Measurements from ENCODE around the gene MSRB1. TPM values are rescaled to one million over a fixed set of nuclear protein-coding genes. Genes with fewer than 3 reads are reported as not detected.

Gene MSRB1
- total and polyA plus RNA-seq, 2 of the 13 experiments (the other 11 are each of a cell fraction or from before 2014, with no cell fraction given) = 32.1 to 75.4 TPM

- TF ChIP-seq HMGXB4 (CRISPR knock-in tag; IDR thresholded peaks at IDR 0.05; ENCODE audit: borderline replicate concordance in 1 of 2, low read depth in 1 of 2) (peak; percentile 51 to 75; a peak in 3 of 4 replicates), KLF13 (CRISPR knock-in tag; IDR thresholded peaks at IDR 0.05) (no peak), HNRNPK (IDR thresholded peaks at IDR 0.05; ENCODE audit: low read depth, low read length, poor library complexity, severe bottlenecking) (no peak), SNAPC4 (CRISPR knock-in tag; IDR thresholded peaks at IDR 0.05) (peak; percentile 33; the same call in 1 of the 2 replicates), ZFP36 (IDR thresholded peaks at IDR 0.05; ENCODE audit: borderline replicate concordance, low read depth, low read length, partially characterized antibody) (no peak), ZNF24 (IDR thresholded peaks at IDR 0.05) (no peak), ZBTB43 (CRISPR knock-in tag; conservative IDR thresholded peaks at IDR 0.05) (peak; percentile 70; the same call in 1 of the 2 replicates), ARNTL (CRISPR knock-in tag; IDR thresholded peaks at IDR 0.05) (peak; percentile 82), KDM5A (IDR thresholded peaks at IDR 0.05; ENCODE audit: borderline replicate concordance, low read length) (peak; percentile 76), ZNF333 (CRISPR knock-in tag; IDR thresholded peaks at IDR 0.05; ENCODE audit: borderline replicate concordance) (no peak), SKI (IDR thresholded peaks at IDR 0.05; ENCODE audit: partially characterized antibody) (peak; percentile 72), TBP (CRISPR knock-in tag; IDR thresholded peaks at IDR 0.05) (no peak; the same call in 1 of the 2 replicates), REL (CRISPR knock-in tag; conservative IDR thresholded peaks at IDR 0.05) (no peak), ZNF335 (CRISPR knock-in tag; IDR thresholded peaks at IDR 0.05) (peak; percentile 82; the same call in 1 of the 2 replicates), CREB3 (CRISPR knock-in tag; IDR thresholded peaks at IDR 0.05) (no peak), ZNF713 (CRISPR knock-in tag; IDR thresholded peaks at IDR 0.05) (no peak), ZNF644 (CRISPR knock-in tag; IDR thresholded peaks at IDR 0.05; ENCODE audit: low read depth) (no peak), ZNF224 (CRISPR knock-in tag; IDR thresholded peaks at IDR 0.05) (peak; percentile 85; the same call in 1 of the 2 replicates)
These were observed 21.8 kb upstream of the MSRB1 start, which contains the start of gene RPS2 (continued) for GRCh38 chr16:1964506-1965395.

Measured in HepG2 (cell line).